ENCODE data around the gene ADSS2. TPM values are rescaled to one million over a fixed set of nuclear protein-coding genes. Genes with fewer than 3 reads are reported as not detected.
"Not testable (repeated sequence)": the region's sequence is repeated elsewhere in the genome, so short reads cannot be mapped to it uniquely, and the experiment has no call there.

Gene ADSS2
- total RNA-seq: 10 to 100 TPM; 23.4 to 46.1 (median 32.5) TPM

GRCh38 chr1:244451539-244451950 lies at the start of gene ADSS2:
ADSS2 (minus strand) TSS chr1:244451909; CDS start chr1:244451817, 92 bp downstream.
- 0 to 1% methylated on average over 28 to 32 of the region's 45 CpGs for WGBS, 2 donors
- H3K4me3 ChIP-seq: peak within 1 kb of the TSS; percentile 59 to 96 (median 82)
- H3K27me3 ChIP-seq: no peaks in the 10 kb centered on the region
- TF ChIP-seq POLR2A (IDR thresholded peaks at IDR 0.05) (peak; percentile 38 to 80), CTCF (IDR thresholded peaks at IDR 0.05) (no peak), EP300 (IDR thresholded peaks at IDR 0.05) (peak in 1 of 2 donors; percentile 87)
- H3K9me3 ChIP-seq: no peaks in the 10 kb centered on the region
- H3K36me3 ChIP-seq: no peaks in the 10 kb centered on the region
- DNase-seq (ENCODE audit: low spot score in 2 of 2): no peak
- H3K27ac ChIP-seq: peak within 1 kb of the TSS; percentile 63 to 97 (median 95)
- H3K4me1 ChIP-seq: peaks cover 0 to 36% (median 20%) of the 10 kb centered on the region in 4 donors

- H3K4me1 ChIP-seq; H3K27ac ChIP-seq; H3K27me3 ChIP-seq; DNase-seq (ENCODE audit: low spot score in 2 of 2); H3K4me3 ChIP-seq: not testable (repeated sequence)
- Histone ChIP-seq H3K36me3 (peaks cover 0 to 30% (median 0%) of the 10 kb centered on the region in 3 donors), H3K9me3 (peaks cover 0 to 45% (median 12%) of the 10 kb centered on the region in 4 donors)
- 87 to 88% methylated on average over 4 of the region's 4 CpGs for WGBS, 2 donors
Measured at GRCh38 chr1:244500515-244500914, 48.8 kb upstream of the ADSS2 start.

- not testable (repeated sequence) for H3K27ac ChIP-seq; H3K4me3 ChIP-seq; DNase-seq (ENCODE audit: low spot score in 2 of 2); H3K27me3 ChIP-seq; H3K4me1 ChIP-seq
- Histone ChIP-seq H3K36me3 (peaks cover 0 to 21% (median 0%) of the 10 kb centered on the region in 3 donors), H3K9me3 (peaks cover 0 to 39% (median 12%) of the 10 kb centered on the region in 4 donors)
- 80 to 91% methylated on average over 2 of the region's 2 CpGs for WGBS, 2 donors
Measured at GRCh38 chr1:244499484-244499883, 47.8 kb upstream of the ADSS2 start.

GRCh38 chr1:244497805-244498204 lies 46.1 kb upstream of the ADSS2 start:
- no peaks in the 10 kb centered on the region for H3K27me3 ChIP-seq
- peaks cover 0 to 31% (median 11%) of the 10 kb centered on the region in 4 donors for H3K9me3 ChIP-seq
- no peaks in the 10 kb centered on the region for H3K4me1 ChIP-seq
- no peak for DNase-seq (ENCODE audit: low spot score in 2 of 2)
- no peak overlapping the region for H3K27ac ChIP-seq
- H3K36me3 ChIP-seq: peaks cover 0 to 11% (median 0%) of the 10 kb centered on the region in 3 donors
- H3K4me3 ChIP-seq: no peak overlapping the region
- TF ChIP-seq CTCF (IDR thresholded peaks at IDR 0.05) (no peak), POLR2A (IDR thresholded peaks at IDR 0.05) (no peak), EP300 (IDR thresholded peaks at IDR 0.05) (no peak)
- 54% methylated on average over 1 of the region's 1 CpG for WGBS, 2 donors

GRCh38 chr1:244496186-244496585 lies 44.5 kb upstream of the ADSS2 start:
- no peak for DNase-seq (ENCODE audit: low spot score in 2 of 2)
- no peaks in the 10 kb centered on the region for H3K4me1 ChIP-seq

GRCh38 chr1:244494653-244495052 lies 42.9 kb upstream of the ADSS2 start:
- no peak for DNase-seq (ENCODE audit: low spot score in 2 of 2)

More at GRCh38 chr1:244496186-244496585, 44.5 kb upstream of the ADSS2 start:
- 68 to 76% methylated on average over 1 of the region's 1 CpG for WGBS, 2 donors
- H3K9me3 ChIP-seq: peaks cover 0 to 20% (median 8%) of the 10 kb centered on the region in 4 donors
- no peak for TF ChIP-seq POLR2A (IDR thresholded peaks at IDR 0.05)
- TF ChIP-seq EP300 (IDR thresholded peaks at IDR 0.05): no peak
- H3K27ac ChIP-seq: no peak overlapping the region
- no peaks in the 10 kb centered on the region for H3K36me3 ChIP-seq
- no peaks in the 10 kb centered on the region for H3K27me3 ChIP-seq
- H3K4me3 ChIP-seq: no peak overlapping the region

GRCh38 chr1:244484971-244485370 lies 33.3 kb upstream of the ADSS2 start:
- H3K36me3 ChIP-seq: peaks cover 0 to 34% (median 2%) of the 10 kb centered on the region in 3 donors
- WGBS, 2 donors: 74 to 81% methylated on average over 3 of the region's 3 CpGs
- not testable (repeated sequence) for H3K27me3 ChIP-seq; DNase-seq (ENCODE audit: low spot score in 2 of 2); H3K9me3 ChIP-seq; H3K4me3 ChIP-seq; H3K27ac ChIP-seq; H3K4me1 ChIP-seq

More at GRCh38 chr1:244494653-244495052, 42.9 kb upstream of the ADSS2 start:
- Histone ChIP-seq H3K27ac (no peak overlapping the region), H3K9me3 (peaks cover 0 to 7% (median 3%) of the 10 kb centered on the region in 4 donors), H3K4me1 (no peaks in the 10 kb centered on the region), H3K36me3 (no peaks in the 10 kb centered on the region), H3K4me3 (no peak overlapping the region), H3K27me3 (no peaks in the 10 kb centered on the region)
- TF ChIP-seq EP300 (IDR thresholded peaks at IDR 0.05) (no peak), POLR2A (IDR thresholded peaks at IDR 0.05) (no peak), CTCF (IDR thresholded peaks at IDR 0.05) (no peak)
- WGBS, 2 donors: 93% methylated on average over 2 of the region's 2 CpGs

Data from tibial nerve (tissue), 4 donors.